ENCODE measurements around the gene MEX3C. TPM values are rescaled to one million over a fixed set of nuclear protein-coding genes. Genes with fewer than 3 reads are reported as not detected.

MEX3C gene
- total and polyA plus RNA-seq, 2 donors (not counting 1 experiment from before 2014, with no cell fraction given), result 29.1 to 92.4 TPM

GRCh38 chr18:51168960-51169662 lies 28.4 kb downstream of the MEX3C start:
- ChIA-PET POLR2A (interaction anchor here (0.9 kb wide), 1 partner anchor 15 kb away, joined by 4 read pairs; no protein-coding TSS in a partner anchor), CTCF (interaction anchor here (0.9 to 1.2 kb wide), 2 partner anchors 15 to 58 kb away, joined by 3 read pairs; no protein-coding TSS in a partner anchor)
- no peak for TF ChIP-seq EZH2 (IDR thresholded peaks at IDR 0.05; ENCODE audit: borderline replicate concordance, insufficient read depth, low read depth, low read length, poor library complexity, severe bottlenecking)
- no peak for TF ChIP-seq CTCF (IDR thresholded peaks at IDR 0.05)
- Mint-ChIP-seq H3K9me3 (ENCODE audit: insufficient read depth) (no peaks in the 10 kb centered on the region), H3K27ac (no peak overlapping the region), H3K4me1 (peaks cover 43% of the 10 kb centered on the region), H3K4me3 (no peak overlapping the region), H3K27me3 (no peaks in the 10 kb centered on the region)
- Histone ChIP-seq H3K27me3 (replicated peaks in 1 of 4; ENCODE audit: control extremely low read depth in 1 of 4, control insufficient read depth in 3 of 4, insufficient read depth in 4 of 4, low read length in 3 of 4) (no peaks in the 10 kb centered on the region), H3K27ac (ENCODE audit: low read length in 2 of 2) (no peak overlapping the region), H3K4me2 (replicated peaks; ENCODE audit: low read depth, low read length, poor library complexity, severe bottlenecking) (no peak overlapping the region), H3K9ac (ENCODE audit: low read length) (no peak overlapping the region), H3K9me3 (ENCODE audit: control extremely low read depth in 1 of 3, control insufficient read depth in 2 of 3, insufficient read depth in 1 of 3, low read length in 2 of 3) (no peaks in the 10 kb centered on the region), H2AFZ (ENCODE audit: insufficient read depth, low read depth, low read length, poor library complexity, severe bottlenecking) (no peak overlapping the region), H3K79me2 (ENCODE audit: control insufficient read depth, insufficient read depth, low read length) (no peaks in the 10 kb centered on the region), H4K20me1 (ENCODE audit: control insufficient read depth, insufficient read depth, low read length, poor library complexity, severe bottlenecking) (no peaks in the 10 kb centered on the region), H3K36me3 (replicated peaks in 1 of 2; ENCODE audit: control extremely low read depth in 1 of 2, control insufficient read depth in 1 of 2, extremely low read depth in 1 of 2, insufficient read depth in 2 of 2, low read length in 1 of 2) (no peaks in the 10 kb centered on the region), H3K4me1 (ENCODE audit: control insufficient read depth in 2 of 2, insufficient read depth in 2 of 2, low read length in 2 of 2) (peaks cover 4 to 14% of the 10 kb centered on the region in 2 donors), H3K4me3 (ENCODE audit: control extremely low read depth in 1 of 5, extremely low read depth in 1 of 5, insufficient read depth in 1 of 5, low read depth in 2 of 5, low read length in 4 of 5) (no peak overlapping the region)
- 100% methylated on average over 3 of the region's 6 CpGs for WGBS (ENCODE audit: insufficient coverage)
- no peak for ATAC-seq (ENCODE audit: low read depth)
- DNase-seq, result no peak
- intact Hi-C loops (cut with micrococcal nuclease), result no loop called here

GRCh38 chr18:51168026-51168742 lies 29.3 kb downstream of the MEX3C start:
- ATAC-seq (ENCODE audit: low read depth) (no peak), DNase-seq (no peak)
- H3K4me3 Mint-ChIP-seq, result no peak overlapping the region
- TF ChIP-seq CTCF (IDR thresholded peaks at IDR 0.05), result no peak
- TF ChIP-seq EZH2 (IDR thresholded peaks at IDR 0.05; ENCODE audit: borderline replicate concordance, insufficient read depth, low read depth, low read length, poor library complexity, severe bottlenecking), result no peak
- Histone ChIP-seq H2AFZ (ENCODE audit: insufficient read depth, low read depth, low read length, poor library complexity, severe bottlenecking) (no peak overlapping the region), H3K4me3 (ENCODE audit: control extremely low read depth in 1 of 5, extremely low read depth in 1 of 5, insufficient read depth in 1 of 5, low read depth in 2 of 5, low read length in 4 of 5) (no peak overlapping the region), H3K9ac (ENCODE audit: low read length) (no peak overlapping the region), H3K4me1 (ENCODE audit: control insufficient read depth in 2 of 2, insufficient read depth in 2 of 2, low read length in 2 of 2) (peaks cover 4 to 14% of the 10 kb centered on the region in 2 donors), H3K4me2 (replicated peaks; ENCODE audit: low read depth, low read length, poor library complexity, severe bottlenecking) (no peak overlapping the region), H3K27ac (ENCODE audit: low read length in 2 of 2) (no peak overlapping the region), H3K9me3 (ENCODE audit: control extremely low read depth in 1 of 3, control insufficient read depth in 2 of 3, insufficient read depth in 1 of 3, low read length in 2 of 3) (no peaks in the 10 kb centered on the region), H3K27me3 (replicated peaks in 1 of 4; ENCODE audit: control extremely low read depth in 1 of 4, control insufficient read depth in 3 of 4, insufficient read depth in 4 of 4, low read length in 3 of 4) (no peaks in the 10 kb centered on the region), H4K20me1 (ENCODE audit: control insufficient read depth, insufficient read depth, low read length, poor library complexity, severe bottlenecking) (no peaks in the 10 kb centered on the region), H3K36me3 (replicated peaks in 1 of 2; ENCODE audit: control extremely low read depth in 1 of 2, control insufficient read depth in 1 of 2, extremely low read depth in 1 of 2, insufficient read depth in 2 of 2, low read length in 1 of 2) (no peaks in the 10 kb centered on the region), H3K79me2 (ENCODE audit: control insufficient read depth, insufficient read depth, low read length) (no peaks in the 10 kb centered on the region)
- ChIA-PET CTCF (interaction anchor here (0.9 to 1.2 kb wide), 2 partner anchors 14 to 57 kb away, joined by 3 read pairs; no protein-coding TSS in a partner anchor), POLR2A (no interaction called here)
- intact Hi-C loops (cut with micrococcal nuclease), result no loop called here
- no peaks in the 10 kb centered on the region for H3K9me3 Mint-ChIP-seq (ENCODE audit: insufficient read depth)
- peak overlapping the region; percentile 15 for H3K27ac Mint-ChIP-seq
- peaks cover 40% of the 10 kb centered on the region for H3K4me1 Mint-ChIP-seq
- H3K27me3 Mint-ChIP-seq, result no peaks in the 10 kb centered on the region
- 100% methylated on average over 3 of the region's 5 CpGs for WGBS (ENCODE audit: insufficient coverage)
